DLD1 (cell line): ENCODE measurements around the gene SLC13A4.

ENCODE experiments used
- in situ Hi-C: cut with HindIII; loops from 2 replicates; pipeline ENCODE4 v1.10.0; 2017; ENCODE audit warnings: low sequenced_read_pairs

SLC13A4 gene

DNA sequence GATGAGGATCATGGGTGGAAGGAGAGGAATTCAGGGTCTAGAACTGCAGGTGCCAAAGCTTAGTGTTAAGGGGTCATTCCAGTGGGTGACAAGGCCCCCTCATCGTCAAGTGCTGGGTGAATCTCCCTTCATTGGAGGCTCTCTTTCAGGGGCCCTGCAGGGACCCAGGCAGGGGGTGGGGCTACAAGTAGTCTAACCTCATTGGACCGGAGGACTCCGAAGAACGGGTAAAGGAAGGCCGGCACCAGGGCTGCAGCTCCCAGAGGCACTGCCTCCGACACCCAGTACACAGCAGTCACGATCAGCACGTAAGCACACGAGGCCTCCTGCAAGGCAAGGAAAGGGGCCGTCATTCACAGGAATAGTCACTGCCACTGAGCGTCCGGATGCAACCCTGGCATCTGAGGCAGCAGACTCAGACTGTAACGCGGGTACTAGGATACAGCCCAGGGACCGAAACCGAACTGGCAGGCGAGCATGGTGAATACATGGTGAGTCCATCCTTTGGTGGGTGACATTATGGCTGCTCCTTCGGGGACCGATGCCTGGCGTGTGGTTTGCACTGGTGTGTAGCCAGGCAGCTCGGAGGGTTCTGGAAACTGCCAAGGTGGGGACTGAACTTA lies 6.7 kb downstream of the SLC13A4 start:
- in situ Hi-C loops = no loop called here

- in situ Hi-C loops = no loop called here
Measured at GRCh38 chr7:135719688-135720087, 8.3 kb downstream of the SLC13A4 start.

DNA sequence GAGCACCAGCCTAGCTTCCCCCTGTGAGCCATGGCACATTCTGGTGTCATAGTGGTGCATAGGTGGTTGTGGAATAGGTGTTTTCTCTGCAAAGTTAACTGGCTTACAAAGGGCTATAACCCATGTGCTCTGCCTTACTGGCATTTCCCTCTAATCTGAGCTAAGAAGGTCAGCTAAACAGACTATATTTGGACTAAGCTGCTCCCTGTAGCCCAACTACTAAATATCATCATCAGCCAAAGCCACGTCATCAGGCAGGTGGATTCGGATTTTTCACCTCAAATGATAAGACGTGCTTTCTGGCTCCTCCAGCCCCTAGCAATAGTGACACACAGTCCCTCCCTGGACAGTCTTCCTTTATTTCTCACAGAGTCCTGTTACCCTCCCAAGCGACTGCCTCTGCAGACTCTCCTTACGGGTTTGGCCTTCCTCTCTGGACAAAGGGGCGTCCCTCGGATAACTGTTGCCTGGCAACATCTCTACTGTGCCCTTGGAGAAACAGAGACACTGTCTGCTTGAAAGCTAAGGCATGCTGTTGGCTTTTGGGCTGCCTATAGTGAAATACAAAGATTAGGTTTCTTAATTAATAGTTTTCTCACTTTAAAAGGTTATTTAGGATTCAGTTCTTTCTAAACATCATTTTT lies 9.1 kb downstream of the SLC13A4 start:
- in situ Hi-C loops = no loop called here

GRCh38 chr7:135718219-135718618 lies 9.8 kb downstream of the SLC13A4 start:
- in situ Hi-C loops = no loop called here

- in situ Hi-C loops = no loop called here
Measured at GRCh38 chr7:135717693-135718092, 10.3 kb downstream of the SLC13A4 start.

DNA sequence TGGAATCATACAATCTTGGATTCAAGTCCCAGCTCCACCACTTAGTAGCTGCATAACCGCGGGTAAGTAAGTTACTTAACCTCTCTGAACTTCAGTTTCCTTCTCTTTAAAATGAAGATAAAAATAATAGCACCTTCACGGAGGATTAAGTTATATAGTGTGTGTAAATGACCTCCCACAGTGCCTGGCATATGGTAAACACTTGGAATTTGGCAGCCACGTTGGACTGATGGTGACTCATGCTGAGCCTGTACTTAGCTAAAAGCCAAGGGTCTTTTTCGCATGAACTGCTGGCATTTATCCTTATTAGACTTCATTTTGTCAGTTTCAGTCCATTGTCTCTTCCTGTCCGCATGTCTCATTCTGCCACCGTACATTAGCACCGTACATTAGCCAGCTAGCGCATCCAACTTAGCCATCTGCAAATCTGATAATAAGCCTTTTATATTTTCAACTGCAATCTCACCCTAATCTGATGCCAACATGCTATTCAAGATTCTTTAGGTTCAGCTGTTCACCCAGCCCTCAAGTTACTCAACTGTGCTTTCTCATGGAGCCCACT lies 11.2 kb downstream of the SLC13A4 start:
- in situ Hi-C loops = no loop called here

DNA sequence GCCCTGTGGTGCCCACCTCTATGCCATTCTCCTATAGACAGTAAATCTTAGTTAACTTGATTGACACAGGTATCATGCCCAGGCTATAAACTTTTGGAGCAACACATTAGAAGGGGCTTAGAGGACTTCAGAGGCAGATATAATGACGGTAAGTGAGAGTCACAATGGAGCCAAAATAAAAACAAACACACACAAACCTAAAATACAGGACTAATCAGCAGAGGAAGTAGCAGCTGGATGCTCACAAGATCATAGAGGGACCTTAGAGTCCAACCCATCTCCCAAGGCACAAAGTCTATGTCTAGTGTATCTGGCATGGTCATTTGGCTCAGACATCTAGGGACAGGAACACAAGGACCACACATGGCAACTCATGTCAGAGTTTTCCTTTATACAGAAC lies 12.3 kb downstream of the SLC13A4 start:
- in situ Hi-C loops = no loop called here

DNA sequence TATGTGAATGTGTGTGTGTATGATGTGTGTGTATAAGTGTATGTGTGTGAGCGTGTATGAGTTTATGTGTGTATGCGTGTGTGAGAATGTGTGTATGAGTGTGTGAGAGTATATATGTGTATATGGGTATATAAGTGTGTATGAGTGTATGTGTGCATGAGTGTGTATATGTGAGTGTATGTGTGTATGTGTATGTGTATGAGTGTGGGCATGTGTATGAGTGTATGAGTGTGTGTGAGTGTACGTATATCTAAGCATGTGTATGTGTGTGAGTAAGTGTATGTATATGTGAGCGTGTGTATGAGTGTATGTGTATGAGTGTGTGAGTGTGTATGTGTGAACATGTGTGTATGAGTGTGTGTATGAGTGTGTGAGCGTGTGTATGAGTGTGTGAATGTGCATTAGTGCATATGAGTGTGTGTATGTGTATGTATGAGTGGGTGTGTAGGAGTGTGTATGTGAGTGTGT lies 12.9 kb downstream of the SLC13A4 start:
- in situ Hi-C loops = no loop called here

DNA sequence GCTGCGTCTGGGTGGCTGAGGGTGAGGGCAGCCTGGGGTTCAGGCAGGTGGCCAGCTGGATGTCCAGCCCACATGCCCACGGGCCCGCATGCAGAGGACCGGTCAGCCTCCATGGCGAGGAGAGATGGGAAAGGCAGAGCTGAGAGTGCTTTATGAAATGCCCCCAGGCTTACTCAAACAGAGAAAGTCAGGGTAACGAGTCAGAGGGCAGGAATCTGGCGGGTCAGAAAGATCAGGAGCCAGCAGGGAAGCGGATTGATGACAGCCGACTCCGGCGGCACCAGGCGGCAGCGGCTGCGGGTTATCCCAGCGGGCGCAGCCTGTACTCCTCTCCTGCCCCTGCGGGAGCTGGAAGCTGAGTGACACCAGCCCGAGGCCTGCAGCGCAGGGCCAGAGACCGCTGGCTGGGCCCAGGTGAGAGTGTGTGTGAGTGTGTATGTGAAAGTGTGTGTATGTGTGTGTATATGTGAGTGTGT lies 13.4 kb downstream of the SLC13A4 start:
- in situ Hi-C loops = no loop called here

DNA sequence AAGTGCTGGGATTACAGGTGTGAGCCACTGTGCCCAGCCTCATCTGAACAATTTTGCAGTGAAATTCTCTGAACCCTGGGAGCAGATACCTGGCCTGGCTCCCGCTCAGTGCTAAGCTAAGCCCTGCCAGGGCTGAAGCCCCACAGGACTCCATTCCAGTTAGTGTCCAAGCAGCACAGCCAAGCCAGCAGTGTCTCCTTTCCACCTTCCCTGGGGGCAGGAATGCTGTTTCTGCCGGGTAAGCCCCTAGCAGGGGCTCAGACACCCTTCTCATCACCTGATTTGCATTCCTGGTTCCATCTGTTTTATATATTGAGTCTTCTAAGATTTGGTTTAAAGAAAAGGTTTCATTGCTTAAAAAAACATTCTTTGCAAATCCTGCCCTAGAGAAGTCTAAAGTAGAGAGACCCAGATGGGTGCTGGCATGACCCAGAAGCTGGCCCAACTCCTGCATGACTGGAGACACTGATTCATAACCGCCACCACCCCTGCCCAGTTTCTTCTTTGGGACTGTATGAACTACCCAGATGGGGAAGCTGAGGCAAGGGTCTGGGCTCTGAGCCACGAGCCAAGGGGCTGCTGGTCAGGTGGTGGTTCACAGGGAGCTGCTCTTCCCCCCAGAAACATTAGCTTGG lies 14.0 kb downstream of the SLC13A4 start:
- in situ Hi-C loops = no loop called here

GRCh38 chr7:135712796-135713195 lies 15.2 kb downstream of the SLC13A4 start:
- in situ Hi-C loops = no loop called here

DNA sequence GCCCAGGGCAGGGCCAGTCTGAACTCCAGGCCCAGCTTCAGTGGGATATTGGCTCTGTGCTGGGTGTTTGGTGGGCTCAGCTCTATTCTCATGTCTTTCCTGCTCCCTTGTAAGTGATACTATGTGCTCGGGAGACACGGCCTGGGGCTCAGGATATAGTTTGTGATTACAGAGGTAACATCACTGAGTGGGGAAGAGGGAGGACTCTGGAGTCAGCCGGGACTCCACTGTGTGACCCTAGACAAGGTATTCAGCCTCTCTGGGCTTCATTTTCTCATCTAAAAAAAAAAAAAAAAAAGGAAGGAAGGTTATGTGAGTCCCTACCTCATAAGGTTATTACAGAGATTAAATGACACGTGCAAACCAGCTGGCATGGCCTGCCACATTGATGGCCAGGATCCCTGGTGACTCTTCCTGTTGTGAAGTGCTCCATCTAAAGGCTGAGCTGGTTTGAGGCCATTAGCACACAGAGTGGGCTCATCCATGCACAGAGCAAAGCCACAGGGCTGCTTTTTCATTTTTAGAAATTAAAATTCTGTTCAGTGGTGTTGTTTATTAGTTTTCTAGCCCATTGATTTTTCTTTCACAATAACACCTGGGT lies 15.7 kb downstream of the SLC13A4 start:
- in situ Hi-C loops = no loop called here

- in situ Hi-C loops = no loop called here
Measured at GRCh38 chr7:135711139-135711469, 16.9 kb downstream of the SLC13A4 start.

- in situ Hi-C loops = no loop called here
Measured at GRCh38 chr7:135710417-135711138, 17.4 kb downstream of the SLC13A4 start.

- in situ Hi-C loops = no loop called here
Measured at GRCh38 chr7:135709508-135709907, 18.5 kb downstream of the SLC13A4 start.

DNA sequence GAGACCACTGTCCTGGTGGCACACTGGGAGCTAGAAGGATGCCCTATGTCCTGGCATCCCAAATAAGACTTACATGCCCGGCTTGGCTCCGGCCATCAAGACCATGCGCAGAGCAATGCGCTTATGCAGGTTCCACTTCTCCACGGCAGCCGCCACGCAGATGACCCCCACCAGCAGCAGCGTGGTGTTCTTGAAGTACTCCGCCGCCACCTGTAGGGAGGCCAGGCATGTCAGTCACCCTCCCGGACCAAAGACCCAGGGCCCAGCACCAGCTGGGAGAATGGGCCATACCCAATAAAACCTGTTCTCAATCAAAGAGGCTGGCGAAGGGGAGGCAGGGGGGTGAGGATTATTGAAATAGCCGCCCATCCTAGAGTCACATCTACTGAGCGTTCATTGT lies 19.9 kb downstream of the SLC13A4 start:
- in situ Hi-C loops = no loop called here

GRCh38 chr7:135707570-135707966 lies 20.4 kb downstream of the SLC13A4 start:
- in situ Hi-C loops = no loop called here

DNA sequence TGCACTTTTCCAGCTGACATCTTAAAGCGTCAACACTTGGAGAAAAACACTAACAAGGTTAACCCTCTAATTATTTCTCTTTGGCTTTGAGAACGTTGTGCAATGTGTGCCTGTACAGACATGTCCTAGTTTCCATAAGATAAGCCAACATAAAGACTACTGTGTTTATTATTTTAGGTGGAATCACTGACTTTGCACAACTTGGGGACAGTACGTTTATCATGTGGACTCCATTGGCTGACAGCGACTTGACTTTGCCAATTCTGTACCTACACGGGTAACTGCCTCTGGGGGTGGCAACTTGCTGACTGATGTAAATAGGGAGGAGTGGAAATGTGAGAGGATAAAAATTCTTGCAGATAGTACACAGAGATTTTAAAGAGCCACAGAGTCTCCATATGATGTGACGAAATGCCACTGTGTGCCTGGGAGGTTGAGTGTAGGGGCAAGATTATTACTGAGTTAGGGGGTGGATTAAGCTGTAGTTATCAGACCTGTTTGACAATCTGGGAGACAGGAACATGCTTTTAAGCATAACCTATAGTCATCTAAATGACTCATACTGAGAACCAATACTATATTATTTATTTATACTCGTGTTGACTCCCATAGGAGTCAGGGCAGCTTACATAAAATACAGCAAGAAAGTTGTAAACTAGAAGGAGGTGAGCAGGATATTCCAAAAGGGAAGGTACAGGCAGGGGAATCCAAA lies 21.0 kb downstream of the SLC13A4 start:
- in situ Hi-C loops = no loop called here

DNA sequence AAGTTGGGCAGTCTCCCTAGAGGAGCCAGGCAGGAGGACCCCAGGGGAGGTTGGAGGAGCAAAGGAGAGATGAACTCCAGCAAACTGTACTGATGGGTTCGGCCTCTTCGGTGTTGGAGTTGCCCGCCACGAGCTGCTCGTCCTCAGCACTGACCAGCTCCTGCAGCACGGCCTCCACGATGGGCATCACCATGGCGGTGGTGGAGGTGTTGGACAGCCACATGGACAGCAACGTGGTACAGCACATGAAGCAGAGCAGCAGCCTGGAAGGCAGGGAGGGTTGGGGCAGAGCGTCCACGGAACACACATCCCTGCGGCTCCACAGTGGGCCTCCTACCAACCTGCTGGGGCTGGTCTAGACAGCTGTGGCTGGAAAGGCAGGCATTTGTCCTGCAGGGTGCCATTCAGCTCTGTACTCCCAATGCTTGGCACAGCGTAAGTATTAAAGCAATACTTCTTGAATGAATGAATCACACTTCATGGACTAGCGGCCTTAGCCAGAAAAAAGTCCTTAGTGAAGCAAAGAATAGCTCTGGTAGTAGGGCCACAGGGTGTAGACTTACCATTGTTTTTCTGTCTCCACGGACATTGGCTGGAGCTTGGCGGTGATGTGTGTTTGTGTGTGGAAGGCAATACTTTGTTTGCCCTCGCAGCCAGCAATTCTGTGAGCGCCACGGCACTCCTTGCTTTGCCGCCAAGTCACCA lies 21.8 kb downstream of the SLC13A4 start:
- in situ Hi-C loops = no loop called here

DNA sequence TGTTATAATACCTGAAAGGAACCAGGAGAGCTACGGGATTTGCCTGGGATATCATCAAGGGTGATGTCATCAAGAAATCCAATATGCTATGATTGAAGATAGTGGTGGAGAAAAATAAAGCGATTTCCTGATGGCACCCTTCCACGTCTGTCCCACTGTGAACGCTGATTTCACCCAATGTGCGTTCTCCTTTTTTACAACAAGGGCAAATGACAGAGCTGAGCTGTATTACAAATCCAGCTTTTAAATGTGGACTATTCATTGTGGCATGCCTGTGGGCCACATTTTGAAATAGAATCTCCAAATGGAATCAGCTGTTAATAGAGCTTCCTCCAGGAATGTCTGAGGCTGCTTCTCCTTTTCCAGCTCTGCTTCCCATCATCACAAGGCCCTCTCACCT lies 23.3 kb downstream of the SLC13A4 start:
- in situ Hi-C loops = no loop called here
